Ovary (tissue), 3 donors: ENCODE data around the gene PAIP1.

Source experiments
- EP300 ChIP-seq: sonication (generic); formaldehyde crosslinking; IDR thresholded peaks from one replicate; pipeline ENCODE4 v1.6.1; 2017; ENCODE audit warnings: antibody characterized with exemption
- POLR2A ChIP-seq: fragments of 450-650 bp; IDR thresholded peaks from one replicate; pipeline ENCODE4 v1.6.1; 2017; ENCODE audit warnings: antibody characterized with exemption, mild to moderate bottlenecking, moderate library complexity
- TF ChIP-seq, protein P1 (sequence below), 3 donors: fragments of 450-650 bp in 2 of 3; fragments of 200-600 bp in 1 of 3; IDR thresholded peaks; one replicate each; pipeline versions ENCODE4 v1.5.1 to v1.8.0; 2016 to 2022; ENCODE audit warnings: antibody characterized with exemption in 3 of 3, mild to moderate bottlenecking in 1 of 3
- donor health status: DM: no; HTN: no; CAD: no.

DNA sequence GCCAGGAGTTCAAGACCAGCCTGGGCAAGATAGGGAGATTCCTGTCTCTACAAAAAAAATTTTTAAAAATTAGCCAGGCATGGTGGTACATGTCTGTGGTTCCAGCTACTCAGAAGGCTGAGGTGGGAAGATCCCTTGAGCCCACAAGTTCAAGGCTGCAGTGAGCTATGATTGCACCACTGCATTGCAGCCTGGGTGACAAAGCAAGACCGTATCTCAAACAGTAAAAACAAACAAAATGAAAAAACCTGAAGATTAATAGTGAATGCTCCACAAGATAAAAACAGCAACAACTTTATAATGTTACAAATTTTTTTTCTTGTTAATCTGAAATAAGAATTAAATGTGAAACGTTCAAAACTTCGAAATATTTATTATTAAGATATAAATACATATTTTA is 70.5 kb downstream of the PAIP1 start:
- TF ChIP-seq EP300 = no peak
- TF ChIP-seq, protein P1, sequence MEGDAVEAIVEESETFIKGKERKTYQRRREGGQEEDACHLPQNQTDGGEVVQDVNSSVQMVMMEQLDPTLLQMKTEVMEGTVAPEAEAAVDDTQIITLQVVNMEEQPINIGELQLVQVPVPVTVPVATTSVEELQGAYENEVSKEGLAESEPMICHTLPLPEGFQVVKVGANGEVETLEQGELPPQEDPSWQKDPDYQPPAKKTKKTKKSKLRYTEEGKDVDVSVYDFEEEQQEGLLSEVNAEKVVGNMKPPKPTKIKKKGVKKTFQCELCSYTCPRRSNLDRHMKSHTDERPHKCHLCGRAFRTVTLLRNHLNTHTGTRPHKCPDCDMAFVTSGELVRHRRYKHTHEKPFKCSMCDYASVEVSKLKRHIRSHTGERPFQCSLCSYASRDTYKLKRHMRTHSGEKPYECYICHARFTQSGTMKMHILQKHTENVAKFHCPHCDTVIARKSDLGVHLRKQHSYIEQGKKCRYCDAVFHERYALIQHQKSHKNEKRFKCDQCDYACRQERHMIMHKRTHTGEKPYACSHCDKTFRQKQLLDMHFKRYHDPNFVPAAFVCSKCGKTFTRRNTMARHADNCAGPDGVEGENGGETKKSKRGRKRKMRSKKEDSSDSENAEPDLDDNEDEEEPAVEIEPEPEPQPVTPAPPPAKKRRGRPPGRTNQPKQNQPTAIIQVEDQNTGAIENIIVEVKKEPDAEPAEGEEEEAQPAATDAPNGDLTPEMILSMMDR (IDR thresholded peaks at IDR 0.05) = no peak
- no peak for TF ChIP-seq POLR2A
